GM21576 (cell line): ENCODE results near the gene MINDY4B.
A peak's percentile ranks its signal among the peaks of the same experiment; 100 is the strongest.

ENCODE experiments used
- ATAC-seq: cut with Tn5 transposase; IDR thresholded peaks from one replicate; pipeline ENCODE4 v1.9.1; 2021; ENCODE audit warnings: mild to moderate bottlenecking, moderate library complexity; ENCODE audit not compliant: unreplicated experiment

MINDY4B gene

GRCh38 chr3:150905339-150905738, at the start of gene MINDY4B:
Gene MINDY4B (minus strand): TSS chr3:150905439. CDS start chr3:150905439, 0 bp downstream.
- ATAC-seq = no peak

GRCh38 chr3:150951923-150952322, 46.7 kb upstream of the MINDY4B start:
- ATAC-seq = no peak

- no peak for ATAC-seq
These were observed 40.2 kb upstream of the MINDY4B start for GRCh38 chr3:150945226-150946032.

GRCh38 chr3:150942221-150942620, 37.0 kb upstream of the MINDY4B start:
- ATAC-seq = no peak

- no peak for ATAC-seq
These were observed 31.5 kb upstream of the MINDY4B start for GRCh38 chr3:150936693-150937092.

GRCh38 chr3:150933473-150933995, 28.3 kb upstream of the MINDY4B start:
- no peak for ATAC-seq

GRCh38 chr3:150931745-150932144, 26.5 kb upstream of the MINDY4B start:
- ATAC-seq = no peak

- ATAC-seq = no peak
These were observed 25.6 kb upstream of the MINDY4B start for GRCh38 chr3:150930839-150931238.

- no peak for ATAC-seq
These were observed 23.0 kb upstream of the MINDY4B start for GRCh38 chr3:150928234-150928633.

GRCh38 chr3:150926328-150926727, 21.1 kb upstream of the MINDY4B start:
- ATAC-seq = no peak

GRCh38 chr3:150925751-150926201, 20.5 kb upstream of the MINDY4B start:
- peak; percentile 90 for ATAC-seq

- ATAC-seq = no peak
These were observed 17.4 kb upstream of the MINDY4B start for GRCh38 chr3:150922611-150923010.

- no peak for ATAC-seq
These were observed 16.0 kb upstream of the MINDY4B start for GRCh38 chr3:150921209-150921608.

GRCh38 chr3:150920236-150920635, 15.0 kb upstream of the MINDY4B start:
- no peak for ATAC-seq

GRCh38 chr3:150917951-150918350, 12.7 kb upstream of the MINDY4B start:
- no peak for ATAC-seq

- ATAC-seq = no peak
These were observed 8.1 kb upstream of the MINDY4B start for GRCh38 chr3:150913133-150913922.

GRCh38 chr3:150912501-150912900, 7.3 kb upstream of the MINDY4B start:
- ATAC-seq = peak; percentile 59

GRCh38 chr3:150911771-150912170, 6.5 kb upstream of the MINDY4B start:
- ATAC-seq = no peak

GRCh38 chr3:150906461-150906860, 1.2 kb upstream of the MINDY4B start:
- no peak for ATAC-seq

- no peak for ATAC-seq
These were observed 507 bp upstream of the MINDY4B start for GRCh38 chr3:150905746-150906145.

GRCh38 chr3:150902988-150903387, 2.3 kb downstream of the MINDY4B start:
- ATAC-seq = no peak

GRCh38 chr3:150901793-150902192, 3.4 kb downstream of the MINDY4B start:
- ATAC-seq = no peak
